HG02571 (cell line): Measurements from ENCODE around the gene ORM1.

ENCODE experiments used
- ATAC-seq: cut with Tn5 transposase; IDR thresholded peaks from one replicate; pipeline ENCODE4 v1.9.1; 2021; ENCODE audit warnings: mild to moderate bottlenecking, moderate library complexity; ENCODE audit not compliant: unreplicated experiment

The ORM1 gene

DNA sequence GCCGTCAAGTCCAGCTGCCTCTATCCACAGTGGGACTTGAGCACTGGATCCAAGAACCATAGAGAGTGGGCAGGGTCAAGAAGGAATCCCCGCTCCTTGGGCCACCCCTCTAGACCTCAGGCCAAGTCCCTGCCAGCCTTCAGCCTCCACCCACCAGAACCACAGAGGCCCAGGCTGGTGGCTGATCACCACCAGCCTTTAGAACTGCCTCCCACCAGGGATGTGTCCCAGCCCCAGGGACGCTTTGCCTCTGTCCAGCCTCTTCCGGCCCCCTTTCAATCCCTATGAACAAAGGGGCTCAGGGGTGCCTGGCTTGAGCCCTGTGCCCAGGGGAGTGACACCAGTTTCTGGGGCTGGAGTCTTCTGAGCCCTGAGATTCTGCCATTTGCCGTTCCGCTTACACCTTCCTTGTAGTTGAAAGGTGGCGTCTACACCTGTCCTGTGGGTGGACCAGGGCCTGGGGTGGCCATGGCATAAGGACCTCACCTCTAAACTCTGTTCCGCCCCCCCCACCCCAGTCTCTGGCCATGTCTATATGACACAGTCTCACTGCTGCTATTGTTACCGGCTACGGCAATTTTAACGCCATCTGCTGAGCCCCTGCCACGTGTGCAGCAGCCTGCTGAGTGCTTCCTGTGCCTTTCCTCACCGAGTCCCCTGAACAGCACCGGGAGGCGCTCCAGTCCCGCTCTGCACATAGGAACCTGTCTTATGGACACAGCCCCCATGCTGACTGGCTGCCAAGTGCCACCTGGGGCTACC is 35.7 kb upstream of the ORM1 start:
- no peak for ATAC-seq

DNA sequence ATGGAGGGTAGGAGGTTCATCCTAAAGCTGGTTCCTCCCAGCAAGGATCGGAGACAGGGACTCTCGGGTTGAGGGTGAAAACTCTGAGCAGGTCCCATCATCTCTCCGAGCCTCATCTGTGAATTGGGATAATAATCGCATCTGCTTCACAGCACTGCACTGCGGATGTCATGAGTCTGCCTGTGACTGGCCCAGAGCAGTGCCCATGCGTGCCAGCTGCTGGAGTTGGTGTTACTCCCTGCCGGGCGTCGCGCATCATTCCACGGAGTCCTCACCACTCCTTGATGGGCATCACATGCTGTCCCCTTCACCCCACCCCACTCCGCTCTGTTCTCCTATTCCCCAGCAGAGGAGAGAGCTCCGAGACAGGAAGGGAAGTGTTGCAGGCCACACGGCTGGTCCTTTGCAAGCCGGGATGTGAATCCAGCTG is 35.1 kb upstream of the ORM1 start:
- ATAC-seq, result no peak

DNA sequence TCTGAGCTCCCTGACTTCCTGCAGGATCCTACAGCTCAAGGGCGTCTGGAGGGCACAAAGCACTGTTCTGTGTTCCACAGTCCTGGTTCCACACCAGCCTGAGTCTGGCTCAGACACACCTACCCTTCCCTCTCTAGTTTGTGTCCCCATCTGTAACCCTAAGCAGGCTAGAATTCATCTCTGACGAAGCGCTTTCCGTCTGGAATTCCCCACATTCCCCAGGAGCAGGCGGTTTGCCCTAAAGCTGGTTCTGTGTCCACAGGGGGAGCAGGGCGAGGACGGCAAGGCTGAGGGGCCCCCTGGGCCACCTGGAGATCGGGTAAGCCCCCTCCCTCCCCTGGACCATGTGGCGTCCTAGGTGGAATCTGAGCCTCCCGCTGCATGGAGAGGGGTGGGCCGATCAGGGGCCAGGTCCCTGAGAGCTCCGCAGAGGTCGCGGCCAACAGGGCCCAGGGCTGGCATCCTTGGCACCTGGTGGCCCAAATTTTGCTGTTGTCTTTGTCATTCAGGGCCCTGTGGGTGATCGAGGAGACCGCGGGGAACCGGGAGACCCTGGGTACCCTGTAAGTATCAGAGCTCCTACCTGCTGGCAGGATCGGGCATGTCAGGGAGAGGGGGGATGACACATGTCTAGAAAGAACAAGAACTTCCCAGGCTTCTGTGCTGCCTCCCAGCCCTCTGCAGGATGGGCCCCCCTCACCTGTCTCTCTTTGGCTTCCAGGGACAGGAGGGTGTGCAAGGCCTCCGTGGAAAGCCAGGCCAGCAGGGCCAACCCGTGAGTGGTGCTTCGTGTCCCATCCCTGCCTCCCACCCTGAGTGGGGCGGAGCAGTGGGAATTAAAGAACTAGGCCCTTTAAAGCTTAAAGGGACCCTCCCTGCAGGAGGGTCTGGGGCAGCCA is 34.5 kb upstream of the ORM1 start:
- ATAC-seq, result no peak

DNA sequence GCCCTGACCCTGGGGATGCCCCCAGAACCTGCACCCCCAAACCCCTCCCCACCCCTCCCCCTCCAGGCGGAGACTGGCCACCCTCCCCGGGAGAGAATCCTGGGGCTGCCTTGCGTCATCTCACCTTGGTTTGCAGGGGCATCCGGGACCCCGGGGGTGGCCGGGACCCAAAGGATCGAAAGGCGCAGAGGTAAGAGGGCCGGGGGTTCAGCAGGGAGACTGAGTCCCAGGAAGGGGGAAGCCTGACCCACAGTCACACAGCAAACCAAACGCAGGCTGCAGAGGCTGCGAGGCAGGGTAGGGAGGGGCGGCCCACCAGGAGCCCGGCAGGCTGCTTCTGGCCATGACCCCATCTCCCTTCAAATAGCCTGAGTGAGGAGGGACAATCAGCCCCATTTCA is 33.8 kb upstream of the ORM1 start:
- no peak for ATAC-seq

DNA sequence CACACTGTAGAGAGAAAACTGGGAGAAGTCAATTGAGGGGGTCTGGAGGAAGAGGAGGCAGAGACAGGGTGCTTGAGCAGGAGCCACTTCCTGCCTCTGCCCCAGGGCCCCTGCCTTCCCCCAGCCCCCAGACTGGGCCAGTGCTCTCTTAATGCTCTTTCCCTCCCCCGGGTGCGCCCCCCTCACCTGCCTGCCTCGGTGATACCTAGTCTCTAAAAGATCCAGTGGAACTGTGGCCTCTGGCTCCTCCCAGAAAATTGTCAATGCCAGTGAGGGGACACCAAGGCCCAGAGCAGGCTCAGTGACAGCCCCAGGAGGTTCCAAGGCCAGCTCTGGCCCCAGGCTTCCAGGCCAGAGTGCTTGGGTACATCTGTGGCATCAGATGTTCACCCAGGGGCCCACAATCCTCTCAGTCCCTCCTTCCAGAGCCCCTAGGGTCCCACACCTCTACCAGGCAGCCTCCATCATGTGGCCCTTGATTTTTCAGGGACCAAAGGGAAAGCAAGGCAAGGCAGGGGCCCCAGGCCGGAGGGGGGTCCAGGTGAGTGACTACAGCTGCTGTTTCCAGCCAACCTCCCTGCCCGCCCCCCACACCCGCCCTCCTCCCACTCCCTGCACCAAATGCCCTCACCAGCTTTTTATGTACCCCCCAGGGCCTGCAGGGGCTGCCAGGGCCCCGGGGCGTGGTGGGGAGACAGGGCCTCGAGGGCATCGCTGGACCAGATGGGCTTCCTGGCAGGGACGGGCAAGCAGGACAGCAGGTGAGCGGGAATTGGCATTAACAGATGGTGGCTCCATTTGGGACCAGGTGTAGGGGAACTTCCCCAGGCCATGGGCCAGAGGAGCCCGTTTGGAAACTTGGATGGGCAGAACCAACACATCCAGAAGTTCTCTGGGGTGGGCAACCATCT is 33.1 kb upstream of the ORM1 start:
- no peak for ATAC-seq

DNA sequence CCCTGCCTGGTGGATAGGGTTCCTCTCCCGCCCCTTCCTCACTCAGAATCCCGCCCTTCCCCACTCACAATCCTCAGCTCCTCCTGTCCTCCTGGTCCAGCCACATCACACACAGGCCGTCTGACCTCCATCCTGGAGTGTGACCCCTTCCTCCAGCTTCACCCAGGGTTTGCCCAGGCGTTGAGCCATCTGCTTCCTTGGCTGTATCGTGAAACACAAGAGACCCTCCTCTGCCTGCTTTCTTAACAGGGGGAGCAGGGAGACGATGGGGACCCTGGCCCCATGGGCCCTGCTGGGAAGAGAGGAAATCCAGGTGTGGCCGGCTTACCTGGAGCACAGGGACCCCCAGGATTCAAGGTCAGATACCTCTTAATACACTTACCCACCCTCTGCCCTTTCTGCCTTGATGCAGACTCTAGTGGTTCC is 32.3 kb upstream of the ORM1 start:
- ATAC-seq, result no peak

DNA sequence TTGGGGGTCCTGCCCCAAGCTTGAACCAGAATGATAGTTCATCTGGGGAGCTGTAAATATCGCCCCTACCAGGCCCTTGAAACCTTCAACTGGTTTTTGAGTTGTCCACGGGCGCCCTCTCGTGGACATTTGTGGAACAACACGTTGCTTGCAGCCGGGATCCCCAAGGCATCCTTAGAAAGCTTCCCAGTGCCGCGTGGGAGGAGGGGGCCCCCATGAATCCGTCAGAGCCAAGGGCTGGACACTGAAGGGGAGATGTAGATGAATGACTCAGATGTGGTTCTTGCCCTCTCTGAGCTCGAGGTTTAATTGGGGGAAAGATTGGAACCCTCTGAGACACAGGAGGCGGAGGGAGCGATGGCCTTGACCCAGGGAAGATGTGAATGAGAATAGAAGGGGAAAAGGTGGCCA is 31.8 kb upstream of the ORM1 start:
- ATAC-seq, result no peak

DNA sequence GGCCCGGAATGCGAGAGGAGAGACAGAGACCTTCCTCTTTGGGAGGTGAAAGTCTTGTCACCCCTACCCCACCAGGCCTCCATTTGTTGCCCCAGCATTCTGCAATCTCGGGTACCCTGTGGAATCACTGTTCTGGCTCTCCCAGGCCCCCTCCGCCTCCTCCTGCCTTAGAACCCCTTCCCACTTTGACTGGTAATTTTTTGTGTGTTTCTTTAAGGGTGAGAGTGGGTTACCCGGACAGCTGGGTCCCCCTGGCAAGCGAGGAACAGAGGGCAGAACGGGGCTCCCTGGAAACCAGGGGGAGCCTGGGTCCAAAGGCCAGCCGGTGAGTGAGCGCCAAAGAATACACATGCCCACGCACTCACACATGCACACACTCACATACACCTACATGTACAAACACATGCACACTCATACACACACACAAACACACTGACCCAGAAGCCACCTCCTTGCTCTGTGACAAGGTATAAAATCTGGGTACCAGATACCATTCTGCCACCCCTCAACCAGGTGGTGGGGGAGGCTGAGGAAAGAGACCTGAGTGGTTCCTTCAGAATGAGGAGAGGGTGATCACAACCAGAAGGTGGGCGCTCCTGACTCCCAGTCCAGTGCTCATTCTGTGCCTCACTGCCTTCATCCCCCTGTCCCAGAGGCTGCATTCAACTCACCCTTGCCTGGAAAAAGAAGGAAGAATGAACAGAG is 30.9 kb upstream of the ORM1 start:
- ATAC-seq, result no peak

DNA sequence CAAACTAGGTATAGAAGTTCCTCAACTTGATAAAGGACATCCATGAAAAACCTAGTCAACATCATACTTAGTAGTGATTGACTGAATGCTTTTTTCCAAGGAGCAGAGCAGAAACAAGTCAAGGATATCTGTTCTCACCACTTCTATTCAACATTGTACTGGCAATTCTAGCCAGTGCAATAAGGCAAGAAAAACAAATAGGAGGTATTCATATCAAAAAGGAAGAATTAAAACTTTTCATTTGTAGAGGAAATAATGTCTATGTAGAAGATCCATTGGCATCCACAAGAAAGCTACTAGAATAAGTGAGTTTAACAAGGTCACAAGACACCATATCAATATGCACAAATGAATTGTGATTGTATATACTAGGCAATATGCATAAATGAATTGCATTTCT is 28.2 kb upstream of the ORM1 start:
- no peak for ATAC-seq

DNA sequence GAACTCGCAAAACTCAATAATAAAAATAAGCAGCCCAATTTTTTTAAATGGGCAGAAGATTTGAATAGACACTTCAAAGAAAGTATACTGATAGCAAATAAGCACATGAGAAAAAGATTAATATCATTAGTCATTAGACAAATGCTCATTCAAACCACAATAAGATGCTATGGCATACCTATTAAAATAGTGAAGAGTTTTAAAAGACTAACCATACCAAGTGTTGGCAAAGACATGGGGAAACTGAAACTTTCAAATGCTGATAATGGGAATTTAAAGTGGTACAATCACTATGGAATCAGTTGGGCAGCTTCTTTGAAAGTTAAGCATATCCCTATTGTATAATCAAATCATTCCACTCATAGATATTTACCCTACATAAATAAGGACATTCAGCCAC is 26.6 kb upstream of the ORM1 start:
- no peak for ATAC-seq

DNA sequence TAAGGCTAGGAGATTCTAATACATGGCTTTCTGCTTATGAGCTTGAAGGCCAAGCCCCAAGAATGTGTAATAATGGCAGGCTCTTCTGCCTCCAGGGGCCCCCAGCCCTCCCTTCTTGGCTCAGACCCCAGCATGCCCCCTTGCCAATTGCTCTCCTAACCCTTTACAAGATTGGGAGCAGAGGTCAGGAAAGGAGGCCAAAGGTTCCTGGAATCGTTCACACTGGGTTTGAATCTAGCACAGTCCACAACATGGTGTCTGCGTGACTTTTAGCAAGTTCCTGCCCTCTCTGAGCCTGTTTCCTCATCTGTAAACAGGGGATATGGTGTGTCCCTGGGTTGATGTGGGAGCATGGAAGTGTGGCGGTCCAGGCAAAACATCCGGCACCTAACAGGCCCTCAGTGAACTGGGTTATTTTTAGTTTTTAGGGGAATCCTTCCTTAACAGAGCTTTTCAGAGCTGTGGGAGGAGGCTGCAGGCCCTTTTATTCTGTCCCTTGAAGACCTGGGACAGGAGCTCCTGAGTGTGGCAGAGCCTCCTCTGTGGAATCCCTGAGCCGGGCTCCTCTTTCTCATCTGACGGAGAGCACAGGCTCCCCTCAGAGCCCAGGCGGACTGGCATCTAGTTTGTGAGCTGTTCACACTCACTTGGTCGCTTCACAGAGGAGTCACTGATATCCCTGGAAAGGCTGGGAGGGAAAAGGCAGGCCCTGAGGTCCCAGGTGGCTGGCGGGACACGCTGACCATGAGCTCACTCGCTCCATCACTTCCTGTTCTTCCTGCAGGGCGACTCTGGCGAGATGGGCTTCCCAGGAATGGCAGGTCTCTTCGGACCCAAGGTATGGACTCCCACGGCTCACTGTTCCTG is 23.4 kb upstream of the ORM1 start:
- no peak for ATAC-seq

DNA sequence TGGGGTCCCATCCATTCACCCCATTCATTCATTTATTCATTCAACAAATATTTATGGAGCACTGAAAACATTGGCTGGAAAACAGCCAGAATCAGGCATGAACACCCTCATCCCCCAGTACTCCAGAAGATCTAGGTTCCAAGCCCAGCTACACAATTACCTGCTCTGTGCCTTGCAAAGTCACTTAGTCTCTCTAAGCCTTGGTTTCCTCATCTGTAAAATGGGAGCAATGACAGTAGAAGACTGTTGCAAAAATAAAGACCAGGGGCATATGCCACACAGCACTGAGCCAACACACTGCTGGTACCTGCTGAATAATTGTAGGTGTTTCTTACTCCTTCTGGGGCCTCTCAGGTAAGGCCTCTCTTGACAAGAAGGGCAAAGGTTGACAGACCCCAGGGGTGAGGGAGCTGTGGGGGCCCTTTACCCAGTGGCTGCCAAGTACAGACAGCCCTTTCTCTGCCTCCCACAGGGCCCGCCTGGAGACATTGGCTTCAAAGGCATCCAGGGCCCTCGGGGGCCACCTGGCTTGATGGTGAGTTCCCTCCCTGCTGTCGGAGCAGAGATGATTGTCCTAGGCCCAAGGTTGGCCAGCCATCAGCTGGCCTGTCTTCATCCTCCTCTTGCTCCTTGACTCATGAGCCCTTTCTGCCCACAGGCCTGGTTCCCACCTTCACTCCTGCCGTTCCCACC is 22.6 kb upstream of the ORM1 start:
- ATAC-seq, result no peak

DNA sequence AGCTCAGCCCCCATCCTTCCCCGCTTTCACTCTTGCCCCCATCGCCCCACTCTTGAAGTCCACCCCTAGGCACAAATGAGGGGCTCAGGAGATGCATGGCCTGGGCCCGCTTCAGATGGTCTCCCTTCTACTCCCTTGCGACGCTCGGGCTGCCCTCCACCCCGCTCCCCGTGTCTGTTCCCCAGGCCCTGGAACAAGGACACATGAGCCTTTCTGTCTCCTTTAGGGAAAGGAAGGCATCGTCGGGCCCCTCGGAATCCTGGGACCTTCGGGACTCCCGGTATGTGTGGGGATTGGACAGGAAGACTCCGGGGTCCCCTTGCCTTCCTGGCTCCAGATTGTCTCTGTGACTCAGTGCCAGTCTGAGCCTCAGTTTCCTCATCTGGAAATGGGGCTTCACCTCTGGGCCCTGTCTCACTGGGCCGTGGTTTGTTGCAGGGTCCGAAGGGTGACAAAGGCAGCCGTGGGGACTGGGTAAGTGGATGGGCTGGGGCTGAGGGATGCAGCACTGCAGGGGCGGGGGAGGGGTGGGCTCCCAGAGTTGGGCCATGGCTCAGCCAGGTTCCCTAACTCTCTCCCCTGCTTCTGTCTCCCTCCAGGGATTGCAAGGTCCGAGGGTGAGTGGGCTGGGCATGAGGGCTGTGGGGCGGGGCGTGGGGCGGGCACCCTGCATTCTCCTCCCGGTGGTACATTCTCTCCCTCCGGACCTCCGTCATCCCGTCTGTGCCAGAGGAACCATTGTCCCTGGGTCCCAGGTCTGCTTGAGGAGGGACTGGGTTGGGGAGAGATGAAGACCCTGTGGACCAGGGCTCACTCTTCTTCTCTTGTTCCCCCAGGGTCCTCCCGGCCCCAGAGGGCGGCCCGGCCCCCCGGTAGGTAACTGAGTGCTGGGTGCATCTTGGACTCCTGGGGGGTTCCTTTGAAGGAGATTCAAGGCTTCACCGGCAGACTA is 21.8 kb upstream of the ORM1 start:
- no peak for ATAC-seq

DNA sequence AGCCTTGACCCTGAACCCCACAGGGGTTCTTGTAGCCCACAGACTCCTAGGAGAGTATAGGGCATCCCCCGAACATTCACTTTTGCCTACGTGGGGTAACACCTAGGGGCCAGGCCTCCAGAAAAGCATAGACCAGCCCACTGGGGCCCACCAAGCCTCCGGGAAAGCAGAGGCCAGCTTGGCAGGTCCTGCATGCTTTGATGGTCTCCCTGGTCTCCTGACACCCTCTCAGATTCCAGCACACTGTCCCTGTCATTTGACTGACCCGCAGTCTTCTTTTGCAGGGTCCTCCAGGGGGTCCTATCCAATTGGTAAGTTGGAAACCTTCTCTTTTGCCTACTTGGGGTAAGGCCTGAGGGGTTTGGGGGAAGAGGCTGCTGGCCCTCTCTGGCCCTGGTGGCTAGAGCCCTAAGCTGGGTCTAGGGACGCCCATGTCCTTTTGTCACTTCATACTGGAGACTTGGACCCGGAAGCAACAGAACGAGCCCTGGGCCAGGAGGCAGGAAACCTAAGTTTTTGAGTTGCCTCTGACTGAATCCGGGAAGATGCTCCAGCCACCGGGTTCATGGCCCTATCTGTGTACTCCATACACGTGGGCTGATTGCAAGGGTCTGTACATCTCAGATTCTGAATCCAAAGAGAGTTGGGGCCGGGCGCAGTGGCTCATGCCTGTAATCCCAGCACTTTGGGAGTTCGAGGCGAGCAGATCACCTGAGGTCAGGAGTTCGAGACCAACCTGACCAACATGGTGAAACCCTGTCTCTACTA is 20.9 kb upstream of the ORM1 start:
- ATAC-seq, result no peak

DNA sequence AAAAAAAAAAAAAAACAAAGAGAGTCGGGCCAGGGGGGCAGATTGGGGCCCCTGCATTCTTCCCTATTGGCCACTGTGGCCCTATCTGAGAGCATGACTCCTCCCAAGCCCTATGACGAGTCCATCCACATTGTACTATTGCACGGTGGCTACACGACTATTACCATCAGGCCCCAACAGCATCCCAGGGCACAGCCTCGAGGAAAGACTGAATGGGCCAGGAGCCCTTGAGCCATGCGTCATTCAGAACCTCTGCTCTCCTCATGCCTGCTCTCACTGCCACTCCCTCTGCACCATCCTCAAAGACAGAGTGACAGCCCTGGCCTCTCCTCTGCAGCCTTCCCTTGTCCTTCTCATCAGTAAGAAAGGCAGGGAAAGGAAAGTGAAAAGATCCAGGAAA is 20.2 kb upstream of the ORM1 start:
- ATAC-seq, result no peak

DNA sequence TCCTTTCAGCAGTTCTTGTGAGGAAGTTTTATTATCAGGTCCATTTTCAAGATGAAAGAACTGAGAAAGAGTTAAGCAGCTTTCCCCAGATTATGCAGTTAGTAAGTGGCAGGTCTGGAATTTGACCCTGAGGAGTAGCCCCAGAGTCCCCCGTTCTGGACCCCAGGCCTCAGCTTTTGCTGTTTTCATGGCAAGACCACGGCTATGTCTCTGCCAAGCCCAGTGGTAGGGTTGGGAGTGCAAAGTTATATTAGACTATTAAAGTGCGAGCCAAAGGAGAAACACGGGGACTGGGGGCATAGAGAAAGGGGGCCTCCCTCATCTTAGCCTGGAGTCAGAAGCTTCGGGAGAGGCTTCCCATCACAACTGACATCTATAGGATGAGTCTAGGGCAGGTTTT is 19.3 kb upstream of the ORM1 start:
- ATAC-seq, result no peak

DNA sequence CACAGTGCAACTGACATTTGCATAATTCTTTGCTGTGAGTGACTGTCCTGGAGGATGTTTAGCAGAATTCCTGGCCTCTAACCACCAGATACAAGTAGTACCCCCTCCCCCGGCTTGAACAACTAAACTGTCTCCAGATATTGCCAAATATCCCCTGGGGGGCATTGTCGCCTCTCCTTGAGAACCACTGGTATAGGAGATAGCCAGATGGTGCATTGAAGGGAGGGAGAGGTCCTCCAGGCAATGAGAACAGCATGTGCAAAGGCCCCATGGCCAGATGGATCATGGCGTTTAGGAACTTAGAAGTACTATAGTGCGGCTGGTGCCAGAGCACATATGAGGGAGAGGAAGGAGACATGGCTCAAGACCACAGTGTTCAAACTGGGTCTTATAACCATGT is 18.9 kb upstream of the ORM1 start:
- ATAC-seq, result no peak
